Brain microvascular endothelial cell (primary cell): Measurements from ENCODE around the gene IRF4.

ENCODE experiments used
- DNase-seq: peaks from one replicate; pipeline ENCODE4 v3.0.0-alpha.2; 2020
- H3K27ac ChIP-seq: fragments of 250-450 bp; sonication (Bioruptor Pico); 2 replicates; pipeline ENCODE4 v1.5.1; 2020; ENCODE audit warnings: mild to moderate bottlenecking, moderate library complexity
- H3K27me3 ChIP-seq: fragments of 250-450 bp; sonication (Bioruptor Pico); replicated peaks from 2 replicates; pipeline ENCODE4 v1.5.1; 2020; ENCODE audit warnings: mild to moderate bottlenecking
- H3K36me3 ChIP-seq: fragments of 250-450 bp; sonication (Bioruptor Pico); replicated peaks from 2 replicates; pipeline ENCODE4 v1.5.1; 2020; ENCODE audit warnings: mild to moderate bottlenecking
- H3K4me3 ChIP-seq: 2 replicates; pipeline ENCODE4 v1.5.1; 2011; ENCODE audit warnings: low read depth, mild to moderate bottlenecking, control low read depth, low read length, moderate library complexity
- CTCF ChIP-seq: IDR thresholded peaks from 2 replicates; pipeline ENCODE4 v1.5.1; 2011; ENCODE audit warnings: low read depth, mild to moderate bottlenecking, moderate library complexity, low read length, control low read depth, inconsistent platforms; ENCODE audit errors: missing control alignments
- in situ Hi-C: cut with HindIII; loops from 2 replicates; pipeline ENCODE4 v1.10.0; 2017; ENCODE audit warnings: low sequenced_read_pairs, low pct_ligation_motif_present

Gene IRF4

GRCh38 chr6:443621-444159, 52.1 kb downstream of the IRF4 start:
- Histone ChIP-seq H3K27me3 (no peaks in the 10 kb centered on the region), H3K4me3 (no peak overlapping the region), H3K27ac (no peak overlapping the region), H3K36me3 (no peaks in the 10 kb centered on the region)
- no peak for DNase-seq
- no peak for TF ChIP-seq CTCF
- in situ Hi-C loops: no loop called here

GRCh38 chr6:444653-445275, 53.2 kb downstream of the IRF4 start:
- H3K27ac ChIP-seq: no peak overlapping the region
- no peaks in the 10 kb centered on the region for H3K27me3 ChIP-seq
- no peak for TF ChIP-seq CTCF
- H3K4me3 ChIP-seq: no peak overlapping the region
- no peaks in the 10 kb centered on the region for H3K36me3 ChIP-seq
- DNase-seq: no peak
- in situ Hi-C loops: no loop called here

- Histone ChIP-seq H3K4me3 (no peak overlapping the region), H3K36me3 (no peaks in the 10 kb centered on the region), H3K27ac (no peak overlapping the region), H3K27me3 (no peaks in the 10 kb centered on the region)
- DNase-seq: no peak
- in situ Hi-C loops: no loop called here
- TF ChIP-seq CTCF: no peak
Observed at GRCh38 chr6:445571-446417, 54.2 kb downstream of the IRF4 start.

GRCh38 chr6:446418-447366, 55.1 kb downstream of the IRF4 start:
- H3K27ac ChIP-seq: no peak overlapping the region
- no peak overlapping the region for H3K4me3 ChIP-seq
- no peaks in the 10 kb centered on the region for H3K27me3 ChIP-seq
- DNase-seq: no peak
- no peaks in the 10 kb centered on the region for H3K36me3 ChIP-seq
- in situ Hi-C loops: no loop called here
- no peak for TF ChIP-seq CTCF

- no peak for DNase-seq
- no peak for TF ChIP-seq CTCF
- H3K27ac ChIP-seq: no peak overlapping the region
- no peaks in the 10 kb centered on the region for H3K36me3 ChIP-seq
- no peaks in the 10 kb centered on the region for H3K27me3 ChIP-seq
- H3K4me3 ChIP-seq: no peak overlapping the region
- in situ Hi-C loops: no loop called here
Observed at GRCh38 chr6:447381-448165, 56.0 kb downstream of the IRF4 start.
